ENCODE measurements around the gene CPXM2.

The CPXM2 gene

GRCh38 chr10:123842692-123843385 is 48.8 kb downstream of the CPXM2 start:
- DNase-seq: no peak

- DNase-seq: no peak
Observed at GRCh38 chr10:123841560-123841959, 50.0 kb downstream of the CPXM2 start.

- no peak for DNase-seq
Observed at GRCh38 chr10:123841115-123841514, 50.5 kb downstream of the CPXM2 start.

GRCh38 chr10:123840714-123841113 is 50.9 kb downstream of the CPXM2 start:
- DNase-seq: no peak

- DNase-seq: no peak
Observed at GRCh38 chr10:123838596-123839310, 52.9 kb downstream of the CPXM2 start.

GRCh38 chr10:123837756-123838155 is 53.9 kb downstream of the CPXM2 start:
- no peak for DNase-seq

GRCh38 chr10:123836418-123837145 is 55.0 kb downstream of the CPXM2 start:
- no peak for DNase-seq

- no peak for DNase-seq
Observed at GRCh38 chr10:123835575-123835974, 56.0 kb downstream of the CPXM2 start.

GRCh38 chr10:123833170-123833850 is 58.3 kb downstream of the CPXM2 start:
- no peak for DNase-seq

GRCh38 chr10:123831259-123831658 is 60.3 kb downstream of the CPXM2 start:
- DNase-seq: no peak

- peak; percentile 8 for DNase-seq
Observed at GRCh38 chr10:123821136-123821535, 70.5 kb downstream of the CPXM2 start.

GRCh38 chr10:123809632-123810031 is 82.0 kb downstream of the CPXM2 start:
- no peak for DNase-seq

- DNase-seq: peak; percentile 81
Observed at GRCh38 chr10:123808906-123809305, 82.7 kb downstream of the CPXM2 start.

- no peak for DNase-seq
Observed at GRCh38 chr10:123808286-123808685, 83.3 kb downstream of the CPXM2 start.

GRCh38 chr10:123807444-123808035 is 84.1 kb downstream of the CPXM2 start:
- peak; percentile 4 for DNase-seq

GRCh38 chr10:123804716-123805115 is 86.9 kb downstream of the CPXM2 start:
- DNase-seq: peak; percentile 59

- DNase-seq: no peak
Observed at GRCh38 chr10:123800821-123801220, 90.8 kb downstream of the CPXM2 start.

- DNase-seq: peak; percentile 18
Observed at GRCh38 chr10:123800289-123800688, 91.3 kb downstream of the CPXM2 start.

- DNase-seq: no peak
Observed at GRCh38 chr10:123798856-123799255, 92.8 kb downstream of the CPXM2 start.

GRCh38 chr10:123797813-123798212 is 93.8 kb downstream of the CPXM2 start:
- no peak for DNase-seq

- no peak for DNase-seq
Observed at GRCh38 chr10:123796736-123797135, 94.9 kb downstream of the CPXM2 start.

GRCh38 chr10:123795846-123796590 is 95.6 kb downstream of the CPXM2 start:
- DNase-seq: no peak
